HG03039 (cell line): Measurements from ENCODE around the gene CDKN3.
"Not testable (repeated sequence)": the region's sequence is repeated elsewhere in the genome, so short reads cannot be mapped to it uniquely, and the experiment has no call there.

ENCODE experiments used
- ATAC-seq: cut with Tn5 transposase; IDR thresholded peaks from one replicate; pipeline ENCODE4 v1.9.1; 2021; ENCODE audit warnings: mild to moderate bottlenecking, moderate library complexity; ENCODE audit not compliant: unreplicated experiment

Gene CDKN3

DNA sequence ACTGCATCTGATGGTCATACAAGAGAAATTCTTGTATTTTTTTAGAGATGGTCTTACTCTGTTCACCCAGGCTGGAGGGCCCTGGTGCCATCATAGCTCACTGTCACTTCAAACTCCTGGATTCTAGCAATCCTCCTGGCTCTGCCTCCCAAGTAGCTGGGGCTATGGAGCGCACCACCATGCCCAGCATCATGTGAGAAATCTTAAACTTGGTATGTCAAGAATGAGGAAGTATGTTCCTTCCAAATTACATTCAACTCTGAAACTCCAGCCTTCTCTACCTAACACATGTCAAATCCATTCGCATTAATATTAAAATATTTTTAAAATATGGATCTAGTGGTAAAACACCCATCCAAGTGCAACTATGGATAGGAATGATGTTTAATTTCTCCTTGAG, 27.5 kb upstream of the CDKN3 start:
- no peak for ATAC-seq

DNA sequence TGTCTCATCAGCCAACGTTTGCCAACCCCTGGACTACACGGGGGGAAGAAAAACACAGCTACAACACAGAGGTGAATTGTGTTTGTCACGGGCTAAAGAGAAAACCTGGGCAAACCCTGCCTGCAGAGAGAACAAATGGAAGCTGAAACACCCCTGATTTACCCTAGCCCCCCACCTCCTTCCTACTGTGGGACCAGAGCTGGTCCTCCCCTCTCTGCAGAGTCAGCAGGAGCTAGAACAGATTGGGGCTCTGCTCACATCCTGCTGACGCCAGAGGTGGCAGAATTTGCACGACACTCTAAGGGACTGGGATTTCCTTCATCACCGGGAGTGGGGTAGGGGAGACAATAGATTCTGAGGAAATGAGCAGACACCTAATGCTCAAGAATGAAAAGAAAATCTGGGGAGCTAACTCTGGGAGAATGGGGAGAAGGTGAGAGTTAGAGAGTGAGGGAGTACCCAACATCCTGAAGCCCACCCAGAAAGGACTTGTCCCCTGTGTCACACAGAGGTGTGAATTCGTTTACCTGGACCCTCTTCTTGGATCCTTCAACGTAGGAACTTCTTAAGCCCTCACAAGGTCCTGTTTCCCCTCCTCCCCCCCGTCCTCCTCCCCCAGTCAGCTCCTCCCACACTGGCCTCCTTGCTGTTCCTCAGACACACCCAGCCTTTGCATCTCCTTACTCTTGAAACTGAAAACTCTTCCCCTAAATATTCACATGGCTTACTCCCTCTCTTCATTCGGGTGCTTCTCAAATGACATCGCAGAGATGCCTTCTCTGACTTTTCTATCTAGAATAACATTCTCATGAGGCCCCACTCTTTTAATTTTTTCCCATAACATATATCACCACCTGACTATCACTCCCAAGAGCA, 26.2 kb upstream of the CDKN3 start:
- no peak for ATAC-seq

DNA sequence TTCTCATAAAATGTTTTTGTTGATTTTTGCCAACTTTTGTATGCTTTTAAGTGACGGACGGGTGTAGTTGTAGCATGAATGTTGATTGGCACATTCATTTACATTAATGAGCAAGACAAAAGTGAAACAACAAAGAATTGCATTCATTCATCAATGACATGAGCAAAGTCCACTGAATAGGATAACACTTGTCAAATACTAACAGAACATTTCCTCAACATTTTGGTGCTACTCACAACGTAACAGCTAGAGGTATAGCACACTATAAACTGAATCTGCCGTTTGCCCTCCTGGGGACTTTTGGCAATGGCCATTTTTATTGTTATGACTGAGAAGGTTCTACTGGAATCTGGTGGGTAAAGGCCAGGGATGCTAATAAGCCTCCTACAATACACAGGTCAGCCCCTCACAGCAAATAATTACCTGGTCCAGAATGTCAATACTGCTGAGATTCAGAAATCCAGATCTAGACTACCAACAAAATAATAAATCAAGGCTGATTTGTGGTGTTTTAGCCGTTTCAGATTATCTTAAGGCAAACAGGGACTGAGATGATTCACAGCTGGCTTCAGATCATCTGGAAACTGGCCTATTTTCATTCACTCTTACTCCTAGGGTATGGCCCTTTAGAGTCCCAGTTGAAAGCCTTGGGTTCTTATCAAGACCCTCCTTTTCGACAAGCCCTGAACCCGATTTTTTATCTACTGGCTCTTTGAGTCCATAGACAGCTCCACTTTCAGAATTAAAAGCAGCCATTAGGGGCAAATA, 22.5 kb upstream of the CDKN3 start:
- ATAC-seq = no peak

DNA sequence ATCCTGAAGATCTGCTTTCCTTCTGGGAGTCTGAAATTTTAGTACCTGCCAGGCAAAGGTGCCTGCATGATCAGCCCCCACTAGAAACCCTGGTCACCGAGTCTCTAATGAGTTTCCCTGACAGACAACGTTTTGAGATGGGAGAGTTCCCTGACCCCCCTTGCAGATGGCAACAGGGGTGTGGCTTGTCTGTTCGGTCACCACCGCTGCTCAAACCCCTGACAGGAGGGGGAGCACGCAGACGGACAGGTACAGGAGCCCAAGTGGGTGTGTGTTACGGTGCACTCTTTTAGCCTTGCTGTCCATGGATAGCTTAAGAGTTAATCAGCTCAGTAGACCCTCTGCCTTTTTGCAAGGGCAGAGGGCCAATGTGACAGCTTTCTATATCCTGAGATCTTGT, 19.3 kb upstream of the CDKN3 start:
- no peak for ATAC-seq

DNA sequence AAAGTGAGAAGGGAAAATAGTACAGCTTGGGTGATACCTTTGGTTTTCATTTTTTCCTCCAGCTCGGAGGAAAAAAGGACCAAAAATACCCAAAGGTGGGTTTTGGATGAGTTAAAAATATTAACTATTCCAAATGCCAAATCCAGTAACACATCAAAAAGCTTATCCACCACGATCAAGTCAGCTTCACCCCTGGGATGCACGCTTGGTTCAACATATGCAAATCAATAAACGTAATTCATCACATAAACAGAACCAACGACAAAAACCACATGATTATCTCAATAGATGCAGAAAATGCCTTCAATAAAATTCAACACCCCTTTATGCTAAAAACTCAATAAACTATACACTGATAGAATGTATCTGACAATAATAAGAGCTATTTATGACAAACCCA, 17.9 kb upstream of the CDKN3 start:
- ATAC-seq = not testable (repeated sequence)

GRCh38 chr14:54380558-54380957, 16.2 kb upstream of the CDKN3 start:
- not testable (repeated sequence) for ATAC-seq

DNA sequence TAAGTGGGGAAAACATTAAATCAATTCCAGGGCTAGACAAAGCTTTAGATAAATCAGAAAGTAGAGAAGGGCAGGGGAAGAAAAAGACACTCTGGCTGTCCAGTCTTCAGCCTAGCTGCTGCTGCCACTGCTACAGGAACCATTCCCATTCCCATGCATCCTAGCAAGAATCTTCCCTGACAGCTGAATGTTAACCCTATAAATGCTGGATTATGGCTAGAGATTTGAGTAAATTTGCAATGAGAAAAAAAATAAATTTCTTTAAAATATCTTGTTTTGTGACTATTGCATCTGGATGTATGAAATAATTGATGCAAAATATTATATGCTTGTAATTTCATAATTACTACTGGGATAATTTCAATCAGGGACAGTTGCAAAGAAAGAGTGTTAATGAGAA, 15.0 kb upstream of the CDKN3 start:
- no peak for ATAC-seq

DNA sequence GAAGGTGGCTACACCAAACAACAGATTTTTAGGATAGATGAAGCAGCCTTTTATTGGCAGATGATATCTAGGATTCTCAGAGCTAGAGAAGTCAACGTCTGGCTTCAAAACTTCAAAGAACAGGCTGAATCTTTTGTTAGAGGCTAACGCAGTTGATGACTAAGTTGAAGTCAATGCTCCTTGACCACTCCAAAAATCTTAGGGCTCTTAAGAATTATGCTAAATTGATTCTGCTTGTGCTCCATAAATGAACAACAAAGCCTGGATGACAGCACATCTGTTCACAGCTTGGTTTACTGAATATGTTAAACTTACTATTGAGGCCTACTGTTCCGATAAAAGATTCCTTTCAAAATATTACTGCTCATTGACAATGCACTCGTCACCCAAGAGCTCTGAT, 13.0 kb upstream of the CDKN3 start:
- ATAC-seq = no peak

GRCh38 chr14:54385556-54385955, 11.3 kb upstream of the CDKN3 start:
- ATAC-seq = no peak

GRCh38 chr14:54387328-54387727, 9.5 kb upstream of the CDKN3 start:
- no peak for ATAC-seq

- ATAC-seq = no peak
Measured at GRCh38 chr14:54392131-54392859, 4.5 kb upstream of the CDKN3 start.

DNA sequence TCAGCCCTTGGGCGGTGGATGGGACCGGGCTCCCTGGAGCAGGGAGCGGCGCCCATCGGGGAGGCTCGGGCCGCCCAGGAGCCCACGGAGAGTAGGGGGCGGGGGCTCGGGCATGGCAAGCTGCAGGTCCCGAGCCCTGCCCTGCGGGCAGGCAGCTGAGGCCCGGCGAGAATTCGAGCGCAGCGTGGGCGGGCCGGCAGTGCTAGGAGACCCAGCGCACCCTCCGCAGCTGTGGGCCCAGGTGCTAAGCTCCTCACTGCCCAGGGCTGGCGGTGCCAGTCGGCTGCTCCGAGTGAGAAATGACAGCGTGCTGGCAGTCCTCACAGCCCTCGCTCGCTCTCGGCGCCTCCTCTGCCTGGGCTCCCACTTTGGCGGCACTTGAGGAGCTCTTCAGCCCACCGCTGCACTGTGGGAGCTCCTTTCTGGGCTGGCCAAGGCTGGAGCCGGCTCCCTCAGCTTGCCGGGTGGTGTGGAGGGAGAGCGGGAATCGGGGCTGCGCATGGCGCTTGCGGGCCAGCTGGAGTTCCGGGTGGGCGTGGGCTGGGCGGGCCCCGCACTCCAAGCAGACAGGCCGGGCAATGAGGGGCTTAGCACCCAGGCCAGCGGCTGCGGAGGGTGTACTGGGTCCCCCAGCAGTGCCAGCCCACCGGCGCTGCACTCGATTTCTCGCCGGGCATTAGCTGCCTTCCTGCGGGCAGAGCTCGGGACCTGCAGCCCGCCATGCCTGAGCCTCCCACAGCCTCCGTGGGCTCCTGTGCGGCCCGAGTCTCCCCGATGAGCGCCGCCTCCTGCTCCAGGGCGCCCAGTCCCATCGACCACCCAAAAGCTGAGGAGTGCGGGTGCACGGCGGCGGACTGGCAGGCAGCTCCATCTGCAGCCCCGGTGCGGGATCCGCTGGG, 3.6 kb upstream of the CDKN3 start:
- ATAC-seq = not testable (repeated sequence)

GRCh38 chr14:54394596-54394995, 2.2 kb upstream of the CDKN3 start:
- no peak for ATAC-seq

GRCh38 chr14:54395284-54395683, 1.5 kb upstream of the CDKN3 start:
- ATAC-seq = no peak

GRCh38 chr14:54395716-54396115, 1.1 kb upstream of the CDKN3 start:
- ATAC-seq = no peak

DNA sequence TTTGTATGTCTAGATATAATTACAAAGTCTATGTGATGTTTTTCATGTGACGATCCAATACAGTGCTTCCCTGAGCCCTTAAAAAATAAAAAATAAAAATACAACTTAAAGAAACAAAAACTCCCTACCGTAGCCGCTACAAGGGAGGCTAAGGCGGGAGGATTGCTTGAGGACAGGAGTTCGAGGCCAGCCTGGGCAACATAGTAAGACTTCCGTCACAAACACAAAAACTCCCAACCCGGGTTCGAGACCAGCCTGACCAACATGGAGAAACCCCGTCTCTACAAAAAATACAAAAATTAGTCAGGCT, 669 bp upstream of the CDKN3 start:
- no peak for ATAC-seq

GRCh38 chr14:54399560-54399959, 2.8 kb downstream of the CDKN3 start:
- ATAC-seq = no peak

- not testable (repeated sequence) for ATAC-seq
Measured at GRCh38 chr14:54403401-54404005, 6.7 kb downstream of the CDKN3 start.

GRCh38 chr14:54410215-54410614, 13.4 kb downstream of the CDKN3 start:
- no peak for ATAC-seq

GRCh38 chr14:54411371-54411770, 14.6 kb downstream of the CDKN3 start:
- no peak for ATAC-seq
